HL-60 (cell line): ENCODE results near the gene ADD3.

Source experiments
- DNase-seq, 2 experiments: peaks; one replicate each; pipeline ENCODE4 v3.0.0-alpha.2; 2010 to 2020; ENCODE audit warnings: low read depth in 1 of 2, low spot score in 1 of 2
- H3K27ac ChIP-seq: fragments of 250-450 bp; sonication (Bioruptor Pico); replicated peaks from 2 replicates; pipeline ENCODE4 v1.5.1; 2020; ENCODE audit warnings: mild to moderate bottlenecking, moderate library complexity
- H3K27me3 ChIP-seq: fragments of 250-450 bp; sonication (Bioruptor Pico); 2 replicates; pipeline ENCODE4 v1.5.1; 2021; ENCODE audit warnings: mild to moderate bottlenecking, moderate library complexity; ENCODE audit not compliant: insufficient read depth, poor library complexity, severe bottlenecking
- H3K4me3 ChIP-seq: replicated peaks from 2 replicates; pipeline ENCODE4 v1.5.1; 2011; ENCODE audit warnings: mild to moderate bottlenecking, control low read depth, low read length; ENCODE audit not compliant: insufficient read depth
- GABPA ChIP-seq: IDR thresholded peaks from 2 replicates; pipeline ENCODE4 v1.6.1; 2012; ENCODE audit warnings: low read depth
- POLR2AphosphoS5 ChIP-seq: IDR thresholded peaks from 2 replicates; pipeline ENCODE4 v1.6.1; 2012; ENCODE audit warnings: low read depth
- SPI1 ChIP-seq: IDR thresholded peaks from 2 replicates; pipeline ENCODE4 v1.6.1; 2012; ENCODE audit warnings: low read depth, mild to moderate bottlenecking, borderline replicate concordance
- TF ChIP-seq, protein P1 (sequence below): IDR thresholded peaks from one replicate; pipeline ENCODE4 v1.5.1; 2011; ENCODE audit warnings: low read length, control low read depth, inconsistent platforms; ENCODE audit not compliant: insufficient read depth
- TF ChIP-seq, protein P2 (sequence below): IDR thresholded peaks from 2 replicates; pipeline ENCODE4 v1.6.1; 2012; ENCODE audit warnings: low read depth; ENCODE audit not compliant: insufficient replicate concordance

The ADD3 gene

DNA sequence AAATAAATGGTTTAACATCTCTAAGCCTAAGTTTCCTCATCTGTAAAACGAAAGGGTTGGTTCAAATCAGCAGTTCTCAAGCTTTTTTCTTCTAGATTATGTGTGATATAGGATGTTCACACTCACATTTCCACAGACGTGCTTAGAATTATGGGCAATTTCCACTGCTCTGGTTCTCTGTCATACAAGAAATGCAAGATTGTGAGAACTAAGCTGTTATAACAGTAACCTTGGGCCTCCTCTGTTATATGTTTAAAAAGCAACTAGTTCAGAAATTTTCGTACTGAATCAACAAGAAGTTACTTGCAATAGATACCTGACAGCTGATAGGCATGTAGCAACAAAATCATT is 33.7 kb downstream of the ADD3 start:
- H3K4me3 ChIP-seq = no peak overlapping the region
- no peaks in the 10 kb centered on the region for H3K27me3 ChIP-seq
- H3K27ac ChIP-seq = no peak overlapping the region
- TF ChIP-seq GABPA (no peak), SPI1 (no peak), POLR2AphosphoS5 (no peak)
- TF ChIP-seq, protein P1, sequence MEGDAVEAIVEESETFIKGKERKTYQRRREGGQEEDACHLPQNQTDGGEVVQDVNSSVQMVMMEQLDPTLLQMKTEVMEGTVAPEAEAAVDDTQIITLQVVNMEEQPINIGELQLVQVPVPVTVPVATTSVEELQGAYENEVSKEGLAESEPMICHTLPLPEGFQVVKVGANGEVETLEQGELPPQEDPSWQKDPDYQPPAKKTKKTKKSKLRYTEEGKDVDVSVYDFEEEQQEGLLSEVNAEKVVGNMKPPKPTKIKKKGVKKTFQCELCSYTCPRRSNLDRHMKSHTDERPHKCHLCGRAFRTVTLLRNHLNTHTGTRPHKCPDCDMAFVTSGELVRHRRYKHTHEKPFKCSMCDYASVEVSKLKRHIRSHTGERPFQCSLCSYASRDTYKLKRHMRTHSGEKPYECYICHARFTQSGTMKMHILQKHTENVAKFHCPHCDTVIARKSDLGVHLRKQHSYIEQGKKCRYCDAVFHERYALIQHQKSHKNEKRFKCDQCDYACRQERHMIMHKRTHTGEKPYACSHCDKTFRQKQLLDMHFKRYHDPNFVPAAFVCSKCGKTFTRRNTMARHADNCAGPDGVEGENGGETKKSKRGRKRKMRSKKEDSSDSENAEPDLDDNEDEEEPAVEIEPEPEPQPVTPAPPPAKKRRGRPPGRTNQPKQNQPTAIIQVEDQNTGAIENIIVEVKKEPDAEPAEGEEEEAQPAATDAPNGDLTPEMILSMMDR = no peak
- TF ChIP-seq, protein P2, sequence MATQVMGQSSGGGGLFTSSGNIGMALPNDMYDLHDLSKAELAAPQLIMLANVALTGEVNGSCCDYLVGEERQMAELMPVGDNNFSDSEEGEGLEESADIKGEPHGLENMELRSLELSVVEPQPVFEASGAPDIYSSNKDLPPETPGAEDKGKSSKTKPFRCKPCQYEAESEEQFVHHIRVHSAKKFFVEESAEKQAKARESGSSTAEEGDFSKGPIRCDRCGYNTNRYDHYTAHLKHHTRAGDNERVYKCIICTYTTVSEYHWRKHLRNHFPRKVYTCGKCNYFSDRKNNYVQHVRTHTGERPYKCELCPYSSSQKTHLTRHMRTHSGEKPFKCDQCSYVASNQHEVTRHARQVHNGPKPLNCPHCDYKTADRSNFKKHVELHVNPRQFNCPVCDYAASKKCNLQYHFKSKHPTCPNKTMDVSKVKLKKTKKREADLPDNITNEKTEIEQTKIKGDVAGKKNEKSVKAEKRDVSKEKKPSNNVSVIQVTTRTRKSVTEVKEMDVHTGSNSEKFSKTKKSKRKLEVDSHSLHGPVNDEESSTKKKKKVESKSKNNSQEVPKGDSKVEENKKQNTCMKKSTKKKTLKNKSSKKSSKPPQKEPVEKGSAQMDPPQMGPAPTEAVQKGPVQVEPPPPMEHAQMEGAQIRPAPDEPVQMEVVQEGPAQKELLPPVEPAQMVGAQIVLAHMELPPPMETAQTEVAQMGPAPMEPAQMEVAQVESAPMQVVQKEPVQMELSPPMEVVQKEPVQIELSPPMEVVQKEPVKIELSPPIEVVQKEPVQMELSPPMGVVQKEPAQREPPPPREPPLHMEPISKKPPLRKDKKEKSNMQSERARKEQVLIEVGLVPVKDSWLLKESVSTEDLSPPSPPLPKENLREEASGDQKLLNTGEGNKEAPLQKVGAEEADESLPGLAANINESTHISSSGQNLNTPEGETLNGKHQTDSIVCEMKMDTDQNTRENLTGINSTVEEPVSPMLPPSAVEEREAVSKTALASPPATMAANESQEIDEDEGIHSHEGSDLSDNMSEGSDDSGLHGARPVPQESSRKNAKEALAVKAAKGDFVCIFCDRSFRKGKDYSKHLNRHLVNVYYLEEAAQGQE = no peak
- DNase-seq = no peak

DNA sequence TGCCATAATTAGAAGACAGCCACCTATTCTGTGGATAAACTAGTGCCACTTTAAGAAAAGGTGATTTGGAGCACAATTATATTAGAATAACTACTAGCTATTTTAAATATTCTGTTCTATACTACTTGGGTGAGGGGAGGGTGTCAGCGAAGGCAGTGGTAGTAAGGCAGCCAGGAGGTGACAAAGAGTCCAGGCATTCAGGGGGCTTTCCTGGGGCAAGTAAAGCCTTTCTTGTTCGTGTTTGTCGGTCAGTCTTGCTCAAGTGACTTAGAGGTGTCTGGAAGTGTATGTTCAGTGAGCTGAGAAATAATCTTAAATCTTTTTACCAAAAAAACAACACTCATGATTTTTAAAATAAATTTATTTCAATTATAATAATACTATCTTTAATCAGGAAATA is 34.4 kb downstream of the ADD3 start:
- TF ChIP-seq GABPA = no peak
- DNase-seq = no peak
- H3K27ac ChIP-seq = no peak overlapping the region

DNA sequence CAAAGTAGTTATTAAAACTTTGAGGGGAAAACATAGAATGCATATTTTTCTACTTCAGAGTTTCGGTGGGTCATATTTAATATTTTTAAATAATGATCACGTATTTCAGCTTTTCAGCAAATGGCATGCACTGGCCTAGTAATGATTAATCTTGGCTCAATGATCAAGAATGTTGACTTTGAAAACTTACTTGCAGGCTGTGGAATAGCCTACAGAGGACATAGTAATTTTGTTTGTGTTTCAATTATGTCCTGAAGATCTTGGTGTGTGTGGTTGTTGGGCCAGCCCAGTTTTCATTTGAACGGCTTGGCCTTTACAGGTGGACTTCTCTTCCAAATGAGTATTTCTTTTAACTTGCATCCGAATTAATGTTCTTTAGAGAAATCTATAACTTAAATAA is 35.1 kb downstream of the ADD3 start:
- no peak for DNase-seq
- Histone ChIP-seq H3K27me3 (no peaks in the 10 kb centered on the region), H3K27ac (no peak overlapping the region), H3K4me3 (no peak overlapping the region)
- TF ChIP-seq, protein P1 = no peak
- TF ChIP-seq, protein P2 = no peak
- TF ChIP-seq POLR2AphosphoS5 = no peak
- no peak for TF ChIP-seq GABPA
- TF ChIP-seq SPI1 = no peak

More for the DNA sequence above, 34.4 kb downstream of the ADD3 start:
- Histone ChIP-seq H3K27me3 (no peaks in the 10 kb centered on the region), H3K4me3 (no peak overlapping the region)

DNA sequence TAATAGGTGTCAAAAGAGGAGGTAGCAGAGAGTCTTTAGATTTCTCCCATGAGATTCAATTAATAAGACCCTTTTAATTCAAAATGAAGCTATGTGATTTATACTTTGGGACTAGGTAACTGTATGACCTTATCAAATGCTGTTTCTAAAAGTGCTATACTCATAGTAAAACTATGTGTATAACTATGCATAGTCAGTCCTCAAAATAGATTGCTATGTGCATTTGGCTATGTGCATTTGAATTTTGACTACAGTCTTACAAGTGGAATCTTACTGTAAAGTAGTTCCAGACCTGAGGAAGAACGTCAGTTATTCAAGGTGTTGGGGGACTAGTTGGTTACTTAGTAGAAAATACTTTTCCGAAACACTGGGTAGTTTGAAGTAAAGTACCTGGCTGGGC is 36.9 kb downstream of the ADD3 start:
- H3K27ac ChIP-seq = no peak overlapping the region
- H3K27me3 ChIP-seq = no peaks in the 10 kb centered on the region
- H3K4me3 ChIP-seq = no peak overlapping the region
- no peak for DNase-seq
- no peak for TF ChIP-seq SPI1
- no peak for TF ChIP-seq GABPA
- TF ChIP-seq, protein P1 = no peak
- no peak for TF ChIP-seq POLR2AphosphoS5
- TF ChIP-seq, protein P2 = no peak
